GM19463 (cell line): Measurements from ENCODE around the gene HIF1AN.

Experiments used
- ATAC-seq: cut with Tn5 transposase; IDR thresholded peaks from one replicate; pipeline ENCODE4 v1.9.1; 2021; ENCODE audit warnings: mild to moderate bottlenecking, moderate library complexity; ENCODE audit not compliant: unreplicated experiment

The HIF1AN gene

DNA sequence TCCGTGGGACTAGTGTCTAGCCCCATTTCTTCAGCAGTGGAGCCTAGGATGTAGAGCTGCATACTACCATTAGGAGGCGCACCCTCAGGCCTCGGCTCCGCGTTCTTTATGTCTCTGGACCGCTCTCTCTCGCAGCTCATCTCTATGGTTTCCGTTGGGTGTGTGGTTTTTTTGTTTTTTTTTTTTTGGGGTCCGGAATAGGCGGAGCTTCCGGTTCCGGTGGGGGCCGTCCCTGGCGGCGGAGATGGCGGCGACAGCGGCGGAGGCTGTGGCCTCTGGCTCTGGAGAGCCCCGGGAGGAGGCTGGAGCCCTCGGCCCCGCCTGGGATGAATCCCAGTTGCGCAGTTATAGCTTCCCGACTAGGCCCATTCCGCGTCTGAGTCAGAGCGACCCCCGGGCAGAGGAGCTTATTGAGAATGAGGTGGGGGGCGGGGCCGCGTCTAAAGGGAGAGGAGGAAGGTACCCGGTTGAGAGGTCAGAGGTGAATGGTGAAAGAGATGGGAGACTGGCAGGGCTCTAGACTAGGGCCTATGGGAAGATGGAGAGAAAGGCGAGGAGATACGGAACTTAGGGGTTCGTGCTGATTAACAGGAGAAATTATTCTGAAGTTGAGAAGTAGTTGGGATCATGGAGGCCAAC is at the start of gene HIF1AN:
TSS of gene HIF1AN (plus strand) at position 229 of the 639 bp plus-strand sequence. CDS start at position 245, 16 bp downstream.
- peak; percentile 95 for ATAC-seq

DNA sequence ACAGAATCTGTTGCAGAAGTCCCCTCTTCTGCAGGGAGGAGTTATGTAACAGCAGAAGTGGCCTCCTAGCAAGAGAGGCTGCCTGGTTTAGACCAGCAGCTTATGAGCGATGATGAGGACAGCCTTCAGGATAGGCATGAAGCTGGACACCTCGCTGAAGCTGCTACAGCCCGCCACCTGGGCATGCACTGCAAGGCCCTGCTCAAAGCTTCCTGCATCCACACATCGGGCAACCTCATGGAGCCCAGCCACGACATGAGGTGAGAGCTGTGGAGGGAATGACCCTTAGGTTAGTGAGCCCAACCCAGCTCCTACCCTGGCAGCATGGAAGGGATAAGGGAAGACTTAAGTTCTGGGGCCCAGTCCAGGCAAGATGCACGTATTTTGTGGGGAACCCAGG is 48.2 kb upstream of the HIF1AN start:
- no peak for ATAC-seq

DNA sequence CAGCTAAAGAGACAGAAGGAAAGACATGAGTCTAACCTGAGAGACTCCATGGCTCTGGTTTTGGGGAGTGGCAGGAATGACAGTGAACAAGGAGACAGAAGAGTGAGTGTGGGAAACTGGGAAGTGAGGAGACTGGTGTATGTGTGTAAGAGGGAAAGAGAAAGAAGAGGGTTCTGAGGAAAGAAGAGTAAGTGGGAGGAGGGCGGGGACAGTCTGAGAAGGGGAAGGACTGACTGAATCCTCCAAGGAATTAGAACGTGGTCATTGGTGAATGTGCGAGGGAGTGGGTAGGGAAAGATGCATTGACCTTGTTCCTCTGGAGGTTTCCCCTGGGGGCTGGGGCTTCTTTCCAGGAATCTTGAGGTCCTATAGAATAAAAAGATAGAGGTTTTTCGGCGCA is 46.3 kb upstream of the HIF1AN start:
- ATAC-seq = no peak

DNA sequence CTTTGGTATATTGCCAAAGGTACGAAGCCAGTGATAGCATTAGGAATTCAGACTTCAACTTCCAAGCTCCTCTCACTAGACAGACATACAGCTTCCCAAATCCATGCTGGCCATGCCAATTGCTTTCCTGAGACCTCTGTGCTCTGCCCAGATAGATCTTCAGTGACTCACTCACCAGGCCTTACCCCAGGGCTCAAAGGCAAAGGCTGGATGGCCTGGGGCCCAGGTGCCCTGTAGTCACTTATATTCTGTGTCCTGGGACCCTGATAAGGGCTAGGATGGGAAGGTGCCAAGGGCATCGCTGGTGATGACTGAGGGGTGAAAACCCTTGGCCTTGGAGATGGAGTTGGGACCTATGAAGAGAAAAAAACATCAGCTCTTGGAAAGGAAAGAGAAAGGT is 45.2 kb upstream of the HIF1AN start:
- no peak for ATAC-seq

DNA sequence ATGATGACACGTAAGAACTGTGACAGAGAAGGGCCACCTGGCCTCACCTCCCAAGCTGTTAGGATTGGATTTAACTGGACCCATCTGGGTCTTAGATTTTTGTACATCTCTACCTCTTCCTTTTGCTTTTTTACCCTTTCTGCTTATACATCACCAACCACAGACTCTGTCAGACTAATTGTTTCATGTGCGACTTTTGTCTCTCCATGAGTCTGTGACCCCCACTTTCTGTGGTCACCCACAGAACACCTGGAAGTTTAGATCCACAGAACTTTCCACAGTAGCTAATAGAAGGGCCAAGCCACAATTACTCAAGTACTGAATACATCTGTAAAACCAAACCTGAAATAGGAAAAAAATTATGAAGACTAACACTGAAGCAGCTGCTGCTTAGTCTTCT is 39.2 kb upstream of the HIF1AN start:
- ATAC-seq = no peak

DNA sequence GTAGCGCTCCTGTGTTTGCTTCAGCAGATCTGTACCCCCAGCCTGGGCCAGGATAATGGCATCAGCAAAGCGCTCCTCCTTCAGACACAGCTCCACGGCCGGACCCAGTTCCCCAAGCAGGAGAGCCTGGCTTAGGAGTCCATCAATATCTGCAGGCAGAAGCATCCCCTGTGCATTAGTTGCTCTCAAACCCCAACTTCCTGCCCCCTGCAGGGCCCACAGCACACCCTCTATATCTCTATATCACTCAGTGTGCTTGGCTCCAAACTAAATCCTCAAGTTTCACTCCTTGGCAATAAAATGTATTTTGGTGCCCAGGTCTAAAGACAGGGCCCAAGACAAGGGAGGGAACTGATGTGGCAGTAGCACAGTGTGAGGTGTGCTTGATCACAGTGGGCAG is 37.7 kb upstream of the HIF1AN start:
- ATAC-seq = no peak

DNA sequence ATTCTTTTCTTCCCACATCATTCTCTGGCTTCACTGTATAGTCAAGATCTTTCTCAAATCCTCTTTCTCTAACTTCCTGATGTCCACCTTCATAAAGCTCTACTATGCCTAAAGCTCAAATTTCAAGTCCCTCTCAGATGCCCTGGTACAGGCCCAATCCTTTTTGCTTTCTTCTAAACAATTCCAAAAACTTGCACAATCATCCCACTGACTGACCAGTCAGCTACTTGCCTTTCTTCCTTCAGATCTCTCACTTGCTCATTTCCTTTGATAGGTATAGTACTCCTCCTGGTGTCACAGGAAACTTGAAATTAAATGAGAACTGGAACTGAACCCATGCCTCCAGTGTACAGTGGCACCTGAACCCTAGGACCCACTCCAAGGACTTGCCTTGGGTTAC is 34.3 kb upstream of the HIF1AN start:
- no peak for ATAC-seq

DNA sequence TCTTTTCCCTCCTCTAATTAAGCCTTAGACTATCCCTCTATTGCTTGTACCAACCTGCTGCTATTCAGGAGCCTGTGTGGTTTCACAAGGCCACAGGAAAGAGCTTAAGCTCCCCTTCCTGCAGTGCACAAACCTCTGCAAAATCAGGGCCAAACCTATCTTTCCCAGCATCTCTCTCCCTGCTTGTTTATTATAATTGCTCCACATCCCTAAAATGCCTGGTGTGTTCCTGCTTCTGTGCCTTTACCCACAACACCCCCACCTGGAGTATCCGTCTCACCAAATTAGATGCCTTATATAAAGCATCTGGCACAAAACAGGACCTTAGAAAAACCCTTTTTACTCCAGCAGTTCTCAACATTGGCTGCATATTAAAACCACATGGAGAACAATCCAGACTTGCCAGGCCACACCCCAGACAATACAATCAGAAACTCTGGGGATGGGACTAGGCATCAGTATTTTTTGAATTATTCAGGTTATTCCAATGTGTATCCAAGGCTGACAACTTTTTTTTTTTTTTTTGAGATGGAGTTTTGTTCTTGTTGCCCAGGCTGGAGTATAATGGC is 32.7 kb upstream of the HIF1AN start:
- no peak for ATAC-seq

DNA sequence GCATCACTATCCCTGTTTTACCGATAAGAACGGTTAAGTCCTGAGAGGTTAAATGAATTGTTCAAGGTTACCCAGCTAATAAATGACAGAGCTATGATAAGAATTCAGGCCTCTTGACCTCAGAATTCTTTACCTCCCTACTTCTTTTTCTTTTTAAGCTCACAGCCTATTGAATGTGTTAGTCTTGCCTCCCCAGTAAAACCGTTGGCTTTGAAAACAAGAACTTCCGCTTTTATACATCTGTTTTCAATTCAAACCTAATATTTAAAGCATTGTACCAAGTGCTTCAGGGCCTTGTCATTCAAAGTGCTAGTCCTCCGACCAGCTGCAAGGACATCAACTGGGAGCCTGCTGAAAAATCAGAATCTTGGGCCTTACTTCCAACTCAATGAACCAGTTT is 31.6 kb upstream of the HIF1AN start:
- no peak for ATAC-seq

DNA sequence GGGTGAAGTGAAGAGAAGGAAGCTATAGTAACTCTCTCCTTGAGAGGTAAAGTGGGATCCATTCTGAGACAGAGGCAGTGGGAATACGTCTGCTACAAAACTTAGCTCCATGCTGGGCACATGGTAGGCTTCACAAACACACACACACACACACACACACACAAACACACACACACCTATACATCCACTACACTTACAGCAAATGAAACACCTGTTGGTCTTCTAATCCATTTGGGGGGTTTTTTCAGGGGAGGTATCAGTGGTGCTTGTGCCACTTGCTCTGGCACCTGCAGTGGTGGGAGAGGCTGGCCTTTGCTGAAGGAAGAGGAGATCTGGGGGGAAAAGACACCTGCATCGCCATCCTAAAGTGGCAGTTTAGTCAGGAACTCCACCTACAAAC is 30.6 kb upstream of the HIF1AN start:
- ATAC-seq = no peak

DNA sequence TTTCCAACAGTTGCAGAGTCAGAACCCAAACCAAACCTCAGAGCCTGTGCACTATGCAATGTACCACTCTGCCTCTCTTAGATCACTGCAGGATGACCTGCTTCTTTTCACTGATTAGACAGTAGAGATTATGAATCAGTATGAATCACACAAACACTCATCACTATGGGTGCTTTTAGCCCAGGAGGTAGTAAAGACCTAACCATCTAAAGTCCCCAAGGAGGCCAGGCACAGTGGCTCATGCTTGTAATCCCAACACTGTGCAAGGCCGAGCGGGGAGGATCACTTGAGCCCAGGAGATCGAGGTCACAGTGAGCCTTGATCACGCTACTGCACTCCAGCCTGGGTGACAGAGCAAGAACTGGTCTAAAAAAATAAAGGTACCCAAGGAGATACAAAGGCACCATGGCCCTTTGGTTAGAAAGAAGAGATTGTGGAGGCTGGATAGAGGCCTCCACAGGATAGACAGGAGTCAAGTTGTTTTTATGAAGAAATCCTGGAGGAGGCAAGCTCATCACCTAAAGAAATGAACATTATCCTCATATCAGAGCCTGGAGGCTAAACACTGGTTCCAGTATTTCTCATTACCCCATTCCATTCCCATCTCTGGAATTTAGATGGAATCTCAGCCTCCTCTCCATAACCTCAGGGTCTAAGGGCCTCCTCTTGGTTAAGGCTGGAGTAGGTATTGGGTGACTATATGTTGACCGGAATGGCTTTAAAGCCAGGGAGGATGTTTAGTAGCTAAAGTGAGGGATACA is 29.0 kb upstream of the HIF1AN start:
- ATAC-seq = no peak

DNA sequence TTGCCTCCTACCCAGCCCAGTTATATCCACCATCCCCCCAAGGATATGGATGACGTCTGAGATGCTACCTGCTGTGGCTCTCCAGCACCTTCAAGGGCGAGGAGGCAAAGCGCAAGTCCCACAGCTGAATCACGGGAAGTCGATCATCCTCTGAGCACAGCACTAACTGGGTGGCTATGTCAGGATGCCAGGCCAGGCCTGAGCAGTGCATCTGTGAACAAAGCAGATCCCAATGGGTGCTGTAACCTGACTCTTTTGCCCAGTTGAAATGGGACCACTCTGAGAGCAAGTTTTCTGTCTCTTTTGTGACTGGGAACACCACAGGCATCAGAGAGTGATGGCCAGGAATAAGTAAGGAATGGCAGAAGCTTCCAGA is 28.4 kb upstream of the HIF1AN start:
- ATAC-seq = no peak

DNA sequence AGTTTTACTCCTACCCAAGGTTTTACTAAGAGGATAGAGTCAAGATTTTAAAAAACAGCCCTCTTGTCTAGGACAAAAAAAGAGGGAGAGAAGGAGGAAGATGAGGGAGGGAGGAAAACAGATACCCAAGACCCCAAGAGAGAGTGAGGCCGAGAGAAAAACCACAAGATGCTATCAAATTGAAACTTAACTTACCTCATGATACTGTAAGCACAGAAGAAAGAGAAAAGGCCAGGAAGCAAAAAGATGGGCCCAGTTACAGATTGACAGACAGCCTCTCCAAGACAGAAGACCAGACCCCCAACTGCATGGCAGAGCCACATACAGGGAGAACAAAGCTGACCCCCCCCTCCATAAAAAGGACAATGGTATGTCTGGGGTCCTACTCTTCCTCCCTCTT is 27.5 kb upstream of the HIF1AN start:
- ATAC-seq = no peak

DNA sequence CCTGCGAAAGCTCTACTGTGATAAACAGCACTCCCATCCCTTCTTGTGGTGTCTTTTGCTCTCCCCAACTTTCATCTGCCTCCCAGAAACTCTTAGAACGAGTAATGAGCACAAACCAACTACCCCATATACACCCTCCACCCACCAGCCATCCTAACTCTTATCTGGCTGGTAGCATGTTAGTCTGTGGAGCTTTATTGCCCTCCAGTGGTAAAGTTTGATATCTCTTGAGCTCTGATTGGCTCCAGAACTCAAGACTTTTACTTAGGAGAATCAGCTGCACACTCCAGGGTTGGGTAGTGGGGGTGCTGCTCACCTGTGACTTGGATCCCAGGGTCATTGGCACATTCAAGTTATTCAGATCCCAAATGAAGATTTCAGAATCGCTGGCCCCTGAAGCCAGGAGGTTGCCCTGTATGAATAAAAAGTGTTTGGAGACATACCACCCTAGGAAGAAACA is 27.0 kb upstream of the HIF1AN start:
- peak; percentile 61 for ATAC-seq

DNA sequence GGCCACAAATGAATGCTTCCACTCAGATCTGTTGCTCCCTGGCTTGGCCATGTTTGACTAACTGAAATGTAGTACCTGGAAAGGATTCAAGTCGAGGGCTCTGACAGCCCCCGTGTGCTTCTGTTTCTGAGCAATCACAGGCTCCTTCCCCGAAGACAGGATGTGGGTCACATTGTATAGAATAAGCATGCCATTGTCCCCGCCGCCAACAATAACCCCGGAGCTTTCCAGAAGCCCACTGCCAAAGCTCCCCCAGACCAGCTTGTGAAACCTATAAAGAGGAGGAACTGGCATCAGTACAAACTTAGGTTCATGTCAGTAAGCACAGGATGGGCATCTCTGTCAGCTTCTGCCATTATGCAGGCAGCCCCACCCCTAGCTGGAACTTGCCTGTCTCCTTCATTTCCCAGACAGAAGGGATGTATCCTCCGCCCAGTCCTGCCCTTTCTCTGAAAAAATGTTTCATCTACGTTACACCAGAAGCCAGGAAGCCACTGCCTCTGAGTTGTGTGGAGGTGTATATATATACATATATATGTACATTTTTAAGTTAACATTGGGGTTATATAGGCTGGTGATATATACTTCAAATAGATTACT is 26.4 kb upstream of the HIF1AN start:
- no peak for ATAC-seq

DNA sequence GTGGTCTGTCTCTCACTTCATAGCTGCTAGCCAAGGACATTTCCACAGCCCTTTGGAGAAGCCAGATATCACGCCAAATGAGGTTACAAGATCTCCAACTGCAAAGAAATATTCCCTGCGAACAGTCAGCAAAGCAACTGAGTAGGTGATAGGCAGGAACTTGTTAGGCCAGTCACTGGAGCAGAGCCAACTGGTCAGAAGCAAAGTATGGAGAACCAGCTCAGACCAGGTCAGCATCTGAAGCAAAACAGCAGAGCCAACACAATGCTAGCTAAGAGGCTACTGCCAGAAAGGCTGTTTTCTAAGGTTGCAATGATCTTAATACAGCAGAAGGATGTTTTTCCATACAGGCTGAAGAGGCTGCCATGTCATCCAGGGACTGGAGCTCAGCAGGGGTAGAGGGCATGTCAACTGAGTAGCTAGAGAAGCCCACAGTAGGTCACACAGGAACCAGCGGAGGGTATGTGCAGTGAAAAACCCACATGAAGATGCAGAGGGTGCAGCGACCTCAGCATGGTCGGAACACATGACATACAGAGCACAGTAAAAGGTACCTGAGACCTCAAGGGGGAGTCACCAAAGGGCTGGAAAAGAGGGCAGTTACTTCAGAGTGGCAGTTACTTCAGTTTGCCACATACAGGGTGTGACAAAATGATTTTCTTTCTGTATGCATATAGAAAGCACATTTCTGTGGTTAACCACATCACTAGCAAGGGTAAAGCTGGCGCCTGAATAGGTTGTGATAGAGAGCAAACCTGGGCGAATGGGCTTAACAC is 25.0 kb upstream of the HIF1AN start:
- ATAC-seq = no peak

DNA sequence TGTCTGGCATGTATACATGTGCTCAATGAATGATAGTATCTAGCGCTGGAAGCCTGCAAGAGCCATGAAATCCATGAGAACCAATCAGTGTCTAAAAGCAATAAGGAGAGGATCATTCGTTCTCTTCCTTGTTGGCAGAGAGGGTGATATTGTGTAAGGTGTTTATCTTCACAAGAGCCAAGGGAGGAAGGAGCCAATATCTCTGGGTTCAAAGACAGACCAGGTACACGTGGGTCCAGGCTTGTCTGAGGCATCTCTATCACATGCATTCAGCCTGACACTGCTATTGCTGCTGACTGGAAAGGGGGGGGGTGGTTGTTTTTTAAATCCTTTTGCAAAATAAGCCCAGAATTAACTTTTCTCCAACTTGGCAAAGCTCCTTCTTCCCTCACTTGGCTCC is 20.1 kb upstream of the HIF1AN start:
- ATAC-seq = no peak

DNA sequence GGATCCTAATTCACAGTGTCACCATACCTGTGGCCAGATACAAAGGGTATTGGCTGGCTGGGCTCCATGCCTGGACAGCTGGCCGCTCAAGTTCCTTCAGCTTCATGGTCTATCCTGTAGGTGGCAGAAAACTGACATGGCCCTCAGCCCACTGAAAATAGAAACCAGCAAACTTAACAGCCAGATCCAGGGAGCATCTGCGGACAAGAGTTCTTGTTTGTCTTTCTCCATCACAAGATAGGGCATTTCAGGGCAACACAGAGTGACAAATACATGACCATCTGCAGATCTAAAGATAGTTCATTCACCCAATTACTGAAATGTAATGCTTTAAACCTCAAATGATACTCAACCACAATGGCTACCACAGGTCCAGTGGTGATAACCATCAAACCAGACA is 18.9 kb upstream of the HIF1AN start:
- ATAC-seq = no peak

DNA sequence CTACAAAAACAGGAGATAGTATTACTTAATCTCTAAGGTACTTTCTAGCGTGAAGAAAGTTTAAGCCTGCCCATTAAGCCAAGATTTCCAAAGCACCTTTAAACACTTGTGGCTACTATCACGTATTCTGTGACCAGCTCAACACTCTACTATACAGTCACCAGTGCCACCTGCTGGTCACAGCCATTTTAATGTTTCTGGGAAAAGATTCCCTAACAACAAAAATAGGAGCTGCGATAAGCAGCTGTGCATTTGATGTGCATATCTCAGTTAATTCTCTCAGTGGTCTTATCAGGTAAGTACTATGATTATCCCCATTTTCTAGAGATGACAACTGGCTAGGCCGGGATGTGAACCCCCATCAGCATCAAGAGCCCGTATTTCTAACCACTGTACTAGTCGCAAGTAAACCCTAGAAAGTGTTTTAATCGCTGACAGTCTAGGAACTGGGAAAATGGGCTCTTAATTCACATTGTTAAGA is 16.9 kb upstream of the HIF1AN start:
- ATAC-seq = no peak

DNA sequence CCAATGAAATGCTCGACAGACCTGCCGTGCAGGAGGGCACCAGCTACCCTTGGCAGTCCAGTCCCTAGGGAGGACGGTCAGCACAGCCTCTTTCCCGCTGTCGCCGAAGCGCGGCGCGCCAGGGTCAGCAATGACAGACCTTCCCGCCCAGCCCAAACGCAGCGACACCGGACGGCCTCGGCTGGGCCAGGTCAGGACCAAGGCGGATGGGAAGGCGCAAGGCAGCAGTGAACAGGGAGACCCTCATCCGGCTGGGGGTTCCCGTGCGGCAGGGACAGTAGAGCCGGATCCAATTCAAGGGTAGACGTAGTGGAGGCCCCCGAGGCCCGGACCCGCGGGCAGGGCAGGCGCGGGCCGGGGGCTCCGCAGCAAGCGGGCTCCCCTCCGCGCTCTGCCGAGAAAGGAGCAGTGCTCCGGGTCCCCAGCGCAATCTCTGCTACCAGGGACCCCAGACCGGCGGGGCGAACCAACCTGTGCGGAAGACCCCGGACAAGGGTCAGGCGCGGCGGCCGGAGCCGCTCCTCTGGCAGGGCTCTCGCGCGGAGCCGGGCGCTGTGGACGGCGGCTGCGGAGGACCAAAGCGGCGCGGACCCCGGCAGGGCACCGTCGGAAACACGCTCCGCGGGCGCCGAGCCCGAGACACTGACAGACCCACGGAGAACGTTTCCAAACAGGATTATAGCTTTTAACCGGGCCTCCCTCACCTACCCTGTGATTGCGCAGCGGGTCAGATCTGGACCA is 16.3 kb upstream of the HIF1AN start, which contains the start of gene SEC31B:
TSS of gene SEC31B (minus strand) at position 551 of the 741 bp plus-strand sequence. CDS start 2,909 bp downstream, outside the sequence.
- no peak for ATAC-seq
